HG02840 (cell line): Measurements from ENCODE around the gene ALOX15.
"Not testable (repeated sequence)": the region's sequence is repeated elsewhere in the genome, so short reads cannot be mapped to it uniquely, and the experiment has no call there.

Experiments used
- ATAC-seq: cut with Tn5 transposase; IDR thresholded peaks from one replicate; pipeline ENCODE4 v1.9.1; 2021; ENCODE audit warnings: mild to moderate bottlenecking, moderate library complexity, moderate number of reproducible peaks; ENCODE audit not compliant: unreplicated experiment, low FRiP score

The ALOX15 gene, protein sequence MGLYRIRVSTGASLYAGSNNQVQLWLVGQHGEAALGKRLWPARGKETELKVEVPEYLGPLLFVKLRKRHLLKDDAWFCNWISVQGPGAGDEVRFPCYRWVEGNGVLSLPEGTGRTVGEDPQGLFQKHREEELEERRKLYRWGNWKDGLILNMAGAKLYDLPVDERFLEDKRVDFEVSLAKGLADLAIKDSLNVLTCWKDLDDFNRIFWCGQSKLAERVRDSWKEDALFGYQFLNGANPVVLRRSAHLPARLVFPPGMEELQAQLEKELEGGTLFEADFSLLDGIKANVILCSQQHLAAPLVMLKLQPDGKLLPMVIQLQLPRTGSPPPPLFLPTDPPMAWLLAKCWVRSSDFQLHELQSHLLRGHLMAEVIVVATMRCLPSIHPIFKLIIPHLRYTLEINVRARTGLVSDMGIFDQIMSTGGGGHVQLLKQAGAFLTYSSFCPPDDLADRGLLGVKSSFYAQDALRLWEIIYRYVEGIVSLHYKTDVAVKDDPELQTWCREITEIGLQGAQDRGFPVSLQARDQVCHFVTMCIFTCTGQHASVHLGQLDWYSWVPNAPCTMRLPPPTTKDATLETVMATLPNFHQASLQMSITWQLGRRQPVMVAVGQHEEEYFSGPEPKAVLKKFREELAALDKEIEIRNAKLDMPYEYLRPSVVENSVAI

DNA sequence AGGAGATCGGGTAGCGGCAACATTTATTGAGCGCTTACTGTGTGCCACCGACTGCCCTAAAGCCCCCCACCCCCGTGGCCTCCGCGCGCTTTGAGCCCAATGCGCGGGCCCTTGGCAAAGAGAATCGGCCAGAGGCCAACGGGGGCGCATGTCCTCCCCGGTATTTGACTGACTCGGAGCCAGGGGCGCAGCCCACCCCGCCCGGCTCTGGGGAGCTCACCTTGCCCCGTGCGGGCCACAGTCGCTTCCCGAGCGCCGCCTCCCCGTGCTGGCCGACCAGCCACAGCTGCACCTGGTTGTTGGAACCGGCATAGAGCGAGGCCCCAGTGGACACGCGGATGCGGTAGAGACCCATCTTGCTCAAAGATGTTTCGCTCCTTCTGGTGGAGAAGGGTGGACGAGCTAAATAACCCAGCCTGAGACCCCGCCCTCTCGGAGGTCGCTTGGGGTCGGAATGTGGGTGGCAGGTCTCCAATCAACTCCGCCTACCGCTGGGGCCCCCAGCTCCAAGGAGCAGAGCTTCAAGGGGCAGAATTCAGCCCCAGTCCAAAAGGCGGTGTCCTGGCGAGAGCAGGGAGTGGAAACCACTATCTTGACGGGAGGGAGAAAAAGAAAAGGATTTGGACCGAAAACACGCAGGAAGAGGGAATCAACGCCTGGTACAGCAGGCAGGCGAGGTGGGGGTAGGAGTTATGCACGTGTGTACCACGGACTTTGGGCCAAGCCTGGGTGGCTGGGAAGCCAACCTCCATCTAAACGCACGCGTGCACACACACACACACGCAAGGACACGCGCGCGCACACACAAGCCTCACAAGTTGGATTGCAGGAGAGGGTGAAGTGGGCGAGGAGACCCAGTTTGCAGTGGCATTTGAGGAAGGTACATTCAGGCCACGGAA is at the start of gene ALOX15:
TSS of gene ALOX15 (minus strand) at position 382 of the 899 bp plus-strand sequence. CDS start at position 355, 27 bp downstream.
- ATAC-seq = no peak

DNA sequence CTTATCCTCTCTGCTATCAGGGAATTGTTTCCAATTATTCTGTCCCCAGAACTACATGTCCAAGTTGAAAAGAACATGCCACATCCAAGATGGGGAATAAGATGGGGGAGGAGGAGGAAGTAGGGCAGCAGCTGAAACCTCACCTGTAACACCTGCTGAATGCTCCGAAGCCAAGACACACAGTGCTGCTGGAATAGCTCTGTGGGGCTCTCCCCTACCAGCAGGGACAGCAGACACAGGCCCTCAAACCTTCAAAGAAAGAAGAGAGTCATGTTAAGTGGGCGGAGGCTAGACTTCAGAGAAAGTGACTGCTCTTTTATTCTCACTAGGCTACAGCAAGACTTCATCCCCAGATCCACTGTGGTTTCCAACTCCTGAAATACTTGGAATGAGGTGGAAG is 49.3 kb upstream of the ALOX15 start:
- no peak for ATAC-seq

DNA sequence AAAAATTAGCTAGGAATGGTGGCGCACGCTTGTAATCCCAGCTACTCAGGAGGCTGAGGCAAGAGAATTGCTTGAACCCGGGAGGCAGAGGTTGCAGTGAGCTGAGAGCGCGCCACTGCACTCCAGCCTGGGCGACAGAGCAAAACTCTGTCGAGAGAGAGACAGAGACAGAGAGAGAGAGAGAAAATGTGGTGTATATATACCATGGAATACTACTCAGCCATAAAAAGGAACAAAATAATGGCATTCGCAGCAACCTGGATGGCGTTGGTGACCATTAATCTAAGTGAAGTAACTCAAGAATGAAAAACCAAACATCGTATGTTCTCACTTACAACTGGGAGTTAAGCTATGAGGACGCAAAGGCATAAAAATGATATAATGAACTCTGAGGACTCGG is 48.4 kb upstream of the ALOX15 start:
- not testable (repeated sequence) for ATAC-seq

DNA sequence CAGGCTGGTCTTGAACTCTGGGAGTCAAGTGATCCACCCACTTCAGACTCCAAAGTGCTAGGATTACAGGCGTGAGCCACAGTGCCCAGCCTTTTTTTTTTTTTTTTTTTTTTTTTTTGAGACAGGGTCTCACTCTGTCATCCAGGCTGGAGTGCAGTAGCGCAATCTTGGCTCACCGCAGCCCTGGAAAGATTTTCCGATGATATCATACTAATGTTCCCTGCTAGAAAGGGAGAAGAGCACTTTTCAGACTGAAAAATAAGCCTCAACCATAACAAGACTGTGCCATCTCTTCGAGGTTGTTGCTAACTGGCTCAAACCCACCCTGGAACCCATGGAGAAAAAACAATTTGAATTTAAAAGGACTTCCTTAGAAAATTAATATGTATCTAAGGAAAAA is 42.3 kb upstream of the ALOX15 start:
- ATAC-seq = not testable (repeated sequence)

DNA sequence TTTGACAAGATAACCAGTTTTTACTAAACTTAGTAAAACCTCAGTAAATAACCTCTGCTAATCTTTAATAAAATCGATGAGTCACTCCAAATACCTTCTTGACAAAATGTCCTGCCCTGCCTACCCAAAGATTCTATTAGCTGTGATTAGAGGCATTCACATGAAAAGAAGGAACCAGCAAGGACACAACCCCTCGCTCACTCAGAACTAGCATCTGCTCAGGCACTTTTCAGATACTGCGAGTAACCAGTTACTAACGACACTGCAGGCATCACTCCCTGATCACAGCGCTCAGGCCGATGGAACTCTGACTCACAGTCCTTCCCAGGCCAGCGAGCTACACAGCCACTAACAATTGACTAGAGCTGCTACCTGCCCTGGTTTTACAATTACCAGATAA is 38.2 kb upstream of the ALOX15 start:
- no peak for ATAC-seq

DNA sequence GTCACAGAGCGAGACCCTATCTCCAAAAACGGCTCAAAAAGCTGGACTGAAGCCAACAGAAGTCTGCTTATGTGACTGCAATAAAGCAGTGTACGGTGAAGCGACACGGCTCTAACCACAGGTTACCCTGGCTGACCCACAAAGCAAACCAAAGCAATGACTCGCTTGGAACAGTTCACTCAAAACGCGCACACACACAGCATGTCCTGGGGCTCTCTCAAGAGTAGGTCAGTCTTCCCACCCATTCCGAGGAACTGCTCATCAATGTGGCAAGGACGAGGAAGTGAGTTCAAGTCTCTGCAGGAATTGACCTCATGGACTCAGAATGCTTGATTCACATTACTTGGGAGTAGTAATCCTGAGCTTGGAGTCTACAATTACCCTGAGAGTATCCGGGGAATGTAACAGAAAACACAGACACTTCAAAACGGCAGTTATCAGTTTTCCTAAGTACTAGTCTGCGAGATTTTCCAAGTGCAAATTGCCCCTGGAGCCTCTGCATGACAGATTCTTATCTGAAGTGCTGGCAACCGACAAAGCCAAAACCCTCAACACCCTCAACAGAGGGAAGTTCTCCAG is 37.1 kb upstream of the ALOX15 start:
- no peak for ATAC-seq

DNA sequence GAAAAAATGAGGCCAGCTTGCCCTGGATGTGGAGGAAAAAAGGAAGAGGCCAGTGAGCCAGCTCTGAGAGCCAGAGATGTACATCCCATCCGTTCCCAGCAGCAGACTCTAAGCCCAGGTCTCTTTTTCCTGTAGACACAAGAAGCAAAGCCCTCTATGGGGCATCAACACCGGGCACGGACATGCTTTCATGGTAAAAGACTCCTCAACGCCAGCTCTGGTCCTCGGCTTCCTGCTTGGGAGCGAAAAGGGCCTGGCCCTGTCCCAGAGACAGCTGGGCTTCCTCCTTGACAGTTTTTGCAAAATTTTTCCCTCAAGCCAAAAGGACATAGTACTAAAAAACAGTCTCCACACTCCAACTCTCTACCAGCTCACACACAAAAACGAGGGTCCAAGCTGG is 35.3 kb upstream of the ALOX15 start:
- no peak for ATAC-seq

DNA sequence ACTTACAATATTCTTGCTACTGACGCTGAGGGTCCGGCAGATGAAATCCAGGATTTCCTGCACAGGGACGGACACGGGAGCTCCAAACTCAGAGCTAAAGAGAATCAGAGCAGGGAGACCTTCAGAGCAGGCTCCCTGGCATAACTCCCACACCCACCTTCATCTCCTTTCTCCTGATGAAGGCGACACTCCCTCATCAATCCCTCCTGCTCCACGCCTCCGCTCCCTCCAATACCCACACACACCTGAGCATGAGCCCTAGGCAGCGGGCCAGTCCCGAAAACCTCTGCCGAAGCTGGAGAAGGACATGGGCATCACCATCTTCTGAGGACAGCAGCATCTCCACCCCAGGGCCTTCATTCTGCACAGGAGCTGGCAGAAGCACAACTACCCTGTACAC is 34.3 kb upstream of the ALOX15 start:
- ATAC-seq = no peak

DNA sequence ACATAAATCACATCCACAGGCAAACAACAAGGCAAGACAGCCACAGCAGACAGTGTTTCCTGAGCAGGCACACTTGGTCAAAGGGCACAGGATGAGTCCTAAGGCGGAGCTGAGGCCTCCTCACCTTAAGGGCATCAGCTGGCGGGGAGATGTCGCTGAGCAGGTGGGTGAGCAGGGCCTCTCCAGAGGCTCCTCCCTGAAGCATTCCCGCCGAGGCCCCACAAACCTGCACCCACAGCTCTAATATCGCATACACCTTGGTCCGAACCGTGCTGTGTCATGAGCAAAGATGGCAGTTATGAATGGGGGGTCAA is 33.2 kb upstream of the ALOX15 start:
- ATAC-seq = no peak

DNA sequence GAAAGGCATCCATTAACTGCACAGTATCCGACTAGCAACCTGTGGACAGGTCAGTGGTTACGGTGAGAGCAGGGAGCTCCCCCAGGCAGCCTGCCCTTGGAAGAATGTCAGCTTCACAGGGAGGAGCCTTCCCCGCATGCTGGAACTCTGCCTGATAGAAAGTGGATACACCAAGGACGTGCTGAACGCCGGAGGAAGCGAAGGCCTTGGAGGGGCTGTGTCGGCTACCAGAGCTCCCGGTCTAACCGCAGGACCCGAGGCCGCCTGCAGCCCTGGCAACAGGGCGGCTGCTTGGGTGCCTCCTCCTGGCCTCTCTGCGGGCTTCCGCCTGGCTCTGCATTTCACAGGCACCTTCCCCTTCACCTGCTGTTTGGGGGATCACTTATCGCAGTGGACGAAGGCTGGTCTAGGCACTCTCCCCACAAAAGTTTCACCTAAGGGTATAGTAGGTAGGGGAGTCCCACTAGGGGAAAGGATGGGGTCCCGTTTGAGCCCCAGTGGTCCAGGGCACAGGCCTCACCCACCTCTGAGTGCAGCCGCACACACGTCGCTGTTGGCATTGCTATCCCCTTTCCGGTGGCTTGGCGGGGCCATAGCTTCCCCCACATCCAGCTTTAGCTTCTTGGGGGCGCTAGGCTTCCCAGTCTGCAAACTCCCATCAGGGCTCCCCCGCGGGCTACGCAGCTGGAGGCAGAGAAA is 32.7 kb upstream of the ALOX15 start:
- no peak for ATAC-seq

DNA sequence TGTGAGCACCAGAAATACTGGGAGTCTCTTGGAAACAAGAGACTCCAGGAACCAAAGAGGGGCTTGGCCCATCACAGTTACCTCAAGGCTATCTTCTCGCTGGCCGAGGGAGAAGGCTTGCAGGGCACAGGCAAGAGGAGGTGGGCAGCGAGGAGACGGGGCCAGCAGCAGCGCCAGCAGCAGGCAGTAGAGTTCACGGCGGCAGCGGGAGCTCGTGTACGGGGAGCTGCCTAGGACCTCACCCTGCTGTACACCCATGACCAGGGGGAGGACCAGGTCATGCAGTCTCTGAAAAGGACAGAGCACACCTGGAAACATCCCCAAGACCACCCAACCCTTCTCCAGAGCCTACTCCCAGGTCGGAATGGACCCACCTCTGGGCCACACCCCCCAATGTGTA is 31.7 kb upstream of the ALOX15 start:
- no peak for ATAC-seq

DNA sequence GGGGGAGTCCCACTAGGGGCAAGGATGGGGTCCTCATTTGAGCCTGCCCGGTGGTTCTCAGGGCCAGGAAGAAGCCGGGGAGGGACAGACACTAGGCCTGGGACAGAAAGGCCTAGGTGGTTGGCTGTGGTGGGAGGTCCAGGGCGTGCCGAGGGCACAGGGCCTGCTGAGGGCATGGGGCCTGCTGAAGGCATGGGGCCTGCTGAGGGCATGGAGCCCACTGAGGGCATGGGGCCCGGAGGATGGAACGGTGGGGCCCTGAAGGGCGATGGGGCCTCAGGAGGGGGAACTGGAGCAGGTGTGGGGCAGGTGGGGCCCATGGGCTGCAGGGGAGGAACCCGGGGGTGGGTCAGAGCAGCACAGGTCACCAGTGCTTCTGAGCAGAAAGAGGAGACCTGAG is 31.3 kb upstream of the ALOX15 start:
- no peak for ATAC-seq

DNA sequence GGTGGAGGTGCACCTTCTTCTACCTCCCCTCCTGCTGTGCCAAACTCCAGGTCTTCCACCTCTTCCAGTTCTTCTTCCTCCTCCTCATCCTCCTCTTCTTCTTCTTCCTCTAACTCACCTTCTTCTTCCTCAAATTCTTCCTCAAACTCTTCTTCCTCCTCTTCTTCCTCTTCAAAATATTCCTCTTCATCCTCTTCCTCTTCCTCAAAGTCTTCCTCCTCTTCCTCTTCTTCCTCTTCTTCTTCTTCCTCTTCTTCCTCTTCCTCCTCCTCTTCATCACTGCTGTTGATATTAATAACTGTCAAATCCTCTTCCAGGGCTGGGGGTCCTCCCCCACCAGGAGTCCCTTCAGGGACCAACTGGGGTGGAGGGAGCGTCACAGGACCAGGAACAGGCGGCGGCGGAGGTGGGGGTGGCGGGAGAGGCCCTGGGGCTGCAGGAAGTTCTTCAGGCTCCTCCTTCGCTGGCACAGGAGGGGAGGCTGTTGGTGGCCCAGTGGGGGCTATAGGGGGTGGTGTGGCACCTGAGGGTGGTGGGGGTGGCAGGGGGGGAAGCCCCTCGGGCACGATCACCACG is 30.7 kb upstream of the ALOX15 start:
- ATAC-seq = no peak

DNA sequence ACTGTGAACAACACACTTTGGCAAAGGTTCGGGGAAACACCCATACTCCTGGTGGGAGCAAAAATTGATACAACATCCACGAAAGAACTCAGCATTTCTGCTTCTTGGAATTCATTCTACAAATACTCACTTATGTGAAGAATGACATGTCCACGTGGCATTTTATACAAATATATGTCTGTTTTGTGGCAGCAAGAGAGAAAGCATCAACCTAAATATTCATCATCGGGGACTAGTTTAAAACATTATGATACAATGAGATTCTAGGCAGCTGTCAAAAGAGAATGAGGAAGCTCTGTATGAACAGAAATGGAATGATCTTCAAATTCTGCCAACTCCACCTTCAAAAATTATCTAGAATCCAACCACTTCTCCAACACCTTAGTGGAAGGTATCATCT is 25.7 kb upstream of the ALOX15 start:
- no peak for ATAC-seq

DNA sequence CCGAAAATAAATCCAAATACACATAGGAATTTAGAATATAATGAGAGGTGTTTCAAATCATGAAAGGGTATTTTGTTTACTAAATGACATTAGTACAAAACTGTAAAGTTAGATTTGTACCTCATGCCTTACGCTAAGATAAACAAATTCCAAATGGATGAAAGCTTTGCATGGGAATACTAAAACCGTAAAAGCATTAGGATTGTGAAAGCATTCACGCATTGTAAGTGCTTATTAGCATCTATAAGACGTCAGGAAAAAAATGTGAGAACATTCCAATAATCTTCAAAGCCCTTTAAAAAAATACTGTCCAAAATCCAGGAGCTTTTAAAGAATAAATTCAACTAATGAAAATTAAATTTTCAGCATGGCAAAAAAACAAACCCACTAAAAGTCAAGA is 24.8 kb upstream of the ALOX15 start:
- ATAC-seq = no peak

DNA sequence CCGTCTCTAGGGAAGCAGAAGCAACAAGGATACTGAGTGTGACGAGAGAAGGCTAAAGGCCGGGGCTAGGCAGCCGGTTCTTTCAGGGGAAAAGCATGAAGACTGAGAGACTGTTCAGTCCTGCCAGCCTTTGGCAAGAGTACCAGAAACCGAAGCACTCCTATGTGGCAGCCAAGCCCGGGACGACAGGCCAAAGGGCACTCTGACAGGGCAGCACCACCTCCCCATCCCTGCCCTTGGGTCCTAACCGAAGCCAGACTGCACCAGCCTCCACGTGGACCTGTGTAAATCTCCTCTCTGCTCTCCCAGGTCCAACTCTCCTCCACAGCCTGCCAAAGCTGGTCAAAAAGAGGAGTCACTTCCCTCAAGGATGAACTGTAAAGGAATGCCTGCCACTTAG is 23.5 kb upstream of the ALOX15 start:
- ATAC-seq = no peak

DNA sequence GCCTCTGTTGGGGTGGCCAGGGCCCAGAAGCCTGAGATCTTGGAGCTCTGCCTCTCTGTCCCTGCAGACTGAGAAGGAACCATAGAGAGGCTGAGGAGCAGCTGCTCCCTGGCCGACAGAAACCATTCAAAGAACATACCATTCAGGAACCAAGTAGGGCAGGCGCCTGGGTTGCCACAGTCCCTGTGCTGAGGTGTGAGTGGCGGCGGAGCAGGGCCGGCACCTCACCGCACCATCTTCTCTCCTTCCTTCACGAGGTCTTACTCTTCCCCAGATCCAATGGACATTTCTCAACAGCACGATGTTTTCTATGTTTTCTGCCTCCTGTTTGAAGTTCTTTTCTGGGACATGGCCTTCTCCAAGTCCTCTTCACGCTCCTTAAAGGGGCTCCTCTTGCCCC is 22.8 kb upstream of the ALOX15 start:
- ATAC-seq = no peak

DNA sequence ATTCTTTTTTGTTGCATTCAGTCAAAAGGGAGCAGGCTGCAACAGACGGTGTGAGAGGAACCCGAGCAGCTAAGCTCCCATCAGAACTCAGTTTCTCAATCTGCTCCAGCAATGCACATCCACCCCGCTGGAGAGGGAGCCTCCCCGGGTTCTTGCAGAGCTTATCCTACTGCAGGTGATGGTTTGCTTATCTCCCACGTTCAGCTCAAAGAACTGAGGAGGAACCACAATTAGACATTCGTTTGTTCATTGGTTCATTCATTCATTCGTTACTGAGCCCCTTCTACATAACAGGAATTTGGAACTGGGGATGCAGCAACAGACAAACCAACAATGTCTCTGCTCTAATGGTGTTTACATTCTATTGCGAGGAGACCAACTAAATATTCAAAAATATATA is 22.2 kb upstream of the ALOX15 start:
- ATAC-seq = no peak

DNA sequence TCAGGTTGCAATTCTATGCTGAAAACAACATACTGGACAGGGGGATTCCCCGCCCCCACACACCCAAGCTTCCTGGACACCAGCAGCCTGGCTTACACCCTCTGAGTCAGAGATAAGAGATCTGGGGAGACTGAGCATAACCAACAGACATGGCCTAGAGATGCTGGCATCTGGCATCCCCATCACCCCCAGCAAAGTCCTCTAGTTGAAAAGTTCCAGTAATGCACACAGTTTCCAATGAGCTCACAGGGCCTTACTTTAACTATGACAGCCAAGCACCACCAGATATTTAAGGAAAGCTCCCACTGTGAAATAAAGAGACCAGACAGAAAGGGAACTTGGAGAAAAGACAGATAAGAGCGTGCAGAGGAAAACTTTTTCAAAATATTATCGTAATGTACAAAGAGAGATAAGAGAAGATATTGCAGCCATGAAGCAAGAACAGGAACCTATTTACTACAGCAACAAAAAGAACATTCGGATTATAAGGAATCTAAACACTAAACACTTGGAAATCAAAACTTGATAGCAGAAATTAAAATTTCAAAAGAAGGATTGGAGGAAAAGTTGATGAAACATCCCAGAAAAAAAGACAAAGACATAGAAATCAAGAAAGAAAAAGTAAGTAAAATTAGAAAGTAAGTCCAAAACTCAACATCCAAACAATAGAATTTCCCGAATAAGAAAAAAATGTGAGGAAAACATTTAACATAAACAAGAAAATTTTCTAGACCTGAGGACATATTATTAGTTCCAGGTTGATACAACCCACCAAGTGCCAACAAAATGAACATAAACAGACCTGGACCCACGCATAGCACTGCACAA is 17.2 kb upstream of the ALOX15 start:
- ATAC-seq = no peak
